Measurements from ENCODE around the gene TTC7B. TPM values are rescaled to one million over a fixed set of nuclear protein-coding genes. Genes with fewer than 3 reads are reported as not detected.
A peak's percentile ranks its signal among the peaks of the same experiment; 100 is the strongest.

The TTC7B gene
- total RNA-seq, 2 donors from 2014 or later, result 25.0 to 40.7 TPM

GRCh38 chr14:90556012-90556477 lies 260.2 kb downstream of the TTC7B start:
- no peaks in the 10 kb centered on the region for H3K27me3 ChIP-seq (replicated peaks; ENCODE audit: insufficient read depth)
- no peak overlapping the region for H3K4me3 ChIP-seq
- no peaks in the 10 kb centered on the region for H3K9me3 ChIP-seq
- intact Hi-C loops (cut with DNase I), result no loop called here
- H3K4me1 ChIP-seq (replicated peaks), result peaks cover 3% of the 10 kb centered on the region
- 47% methylated on average over 16 of the region's 17 CpGs for WGBS
- DNase-seq (ENCODE audit: low spot score), result no peak
- H3K27ac ChIP-seq, result no peak overlapping the region
- TF ChIP-seq POLR2AphosphoS5 (IDR thresholded peaks at IDR 0.05) (no peak), POLR2A (IDR thresholded peaks at IDR 0.05) (no peak), CTCF (IDR thresholded peaks at IDR 0.05) (no peak)
- H3K36me3 ChIP-seq, result no peaks in the 10 kb centered on the region

- intact Hi-C loops (cut with DNase I), result no loop called here
- Histone ChIP-seq H3K9me3 (no peaks in the 10 kb centered on the region), H3K27ac (no peak overlapping the region), H3K4me3 (no peak overlapping the region), H3K4me1 (replicated peaks) (peaks cover 3% of the 10 kb centered on the region), H3K36me3 (no peaks in the 10 kb centered on the region), H3K27me3 (replicated peaks; ENCODE audit: insufficient read depth) (no peaks in the 10 kb centered on the region)
- TF ChIP-seq POLR2A (IDR thresholded peaks at IDR 0.05) (no peak), POLR2AphosphoS5 (IDR thresholded peaks at IDR 0.05) (no peak), CTCF (IDR thresholded peaks at IDR 0.05) (no peak)
- WGBS, result 88% methylated on average over 17 of the region's 21 CpGs
- DNase-seq (ENCODE audit: low spot score), result no peak
These were observed 260.9 kb downstream of the TTC7B start for GRCh38 chr14:90555126-90556011.

GRCh38 chr14:90554341-90554740 lies 261.9 kb downstream of the TTC7B start:
- Histone ChIP-seq H3K4me3 (no peak overlapping the region), H3K27me3 (replicated peaks; ENCODE audit: insufficient read depth) (no peaks in the 10 kb centered on the region), H3K9me3 (no peaks in the 10 kb centered on the region), H3K27ac (peak overlapping the region; percentile 58 to 68), H3K36me3 (no peaks in the 10 kb centered on the region), H3K4me1 (replicated peaks) (peaks cover 3% of the 10 kb centered on the region)
- 39% methylated on average over 13 of the region's 13 CpGs for WGBS
- intact Hi-C loops (cut with DNase I), result no loop called here
- no peak for TF ChIP-seq CTCF (IDR thresholded peaks at IDR 0.05)
- peak; percentile 47 for TF ChIP-seq POLR2AphosphoS5 (IDR thresholded peaks at IDR 0.05)
- DNase-seq (ENCODE audit: low spot score), result peak; percentile 71

- WGBS, result 72% methylated on average over 9 of the region's 9 CpGs
- DNase-seq (ENCODE audit: low spot score), result no peak
- no peaks in the 10 kb centered on the region for H3K36me3 ChIP-seq
- intact Hi-C loops (cut with DNase I), result no loop called here
- no peak overlapping the region for H3K4me3 ChIP-seq
- H3K4me1 ChIP-seq (replicated peaks), result peaks cover 3% of the 10 kb centered on the region
- TF ChIP-seq POLR2AphosphoS5 (IDR thresholded peaks at IDR 0.05) (no peak), POLR2A (IDR thresholded peaks at IDR 0.05) (no peak), CTCF (IDR thresholded peaks at IDR 0.05) (no peak)
- peak overlapping the region; percentile 58 to 68 for H3K27ac ChIP-seq
- no peaks in the 10 kb centered on the region for H3K27me3 ChIP-seq (replicated peaks; ENCODE audit: insufficient read depth)
- H3K9me3 ChIP-seq, result no peaks in the 10 kb centered on the region
These were observed 262.3 kb downstream of the TTC7B start for GRCh38 chr14:90553921-90554336.

All from prostate gland (tissue), 2 donors.